Vagina (tissue), 2 donors: Measurements from ENCODE around the gene EVX2. TPM values are rescaled to one million over a fixed set of nuclear protein-coding genes. Genes with fewer than 3 reads are reported as not detected.

Source experiments
- DNase-seq, 2 donors: peaks; one replicate each; pipeline ENCODE4 v3.0.0-alpha.2; 2017; ENCODE audit errors: extremely low spot score in 2 of 2
- H3K27ac ChIP-seq: fragments of 200-600 bp; sonication (generic); one replicate; pipeline ENCODE4 v1.5.1; 2019
- H3K27me3 ChIP-seq: fragments of 200-600 bp; sonication (generic); one replicate; pipeline ENCODE4 v1.5.1; 2019
- H3K36me3 ChIP-seq, 2 donors: fragments of 200-600 bp; sonication (generic); one replicate each; pipeline ENCODE4 v1.5.1; 2017 to 2019
- H3K4me1 ChIP-seq: fragments of 200-600 bp; sonication (generic); one replicate; pipeline ENCODE4 v1.5.1; 2019
- H3K4me3 ChIP-seq, 2 donors: fragments of 200-600 bp; sonication (generic); 1 replicate in 1 of 2; 2 replicates in 1 of 2; pipeline ENCODE4 v1.5.1; 2016 to 2019
- H3K9me3 ChIP-seq: fragments of 200-600 bp; sonication (generic); one replicate; pipeline ENCODE4 v1.5.1; 2019
- POLR2A ChIP-seq, 2 donors: fragments of 450-650 bp; IDR thresholded peaks; one replicate each; pipeline ENCODE4 v1.6.1; 2017; ENCODE audit warnings: antibody characterized with exemption in 2 of 2, mild to moderate bottlenecking in 2 of 2, moderate library complexity in 2 of 2
- POLR2AphosphoS5 ChIP-seq, 2 donors: sonication (generic); formaldehyde crosslinking; IDR thresholded peaks; one replicate each; pipeline ENCODE4 v1.9.0; 2017; ENCODE audit warnings: antibody characterized with exemption in 2 of 2, mild to moderate bottlenecking in 2 of 2, low read depth in 1 of 2; ENCODE audit not compliant: insufficient read depth in 1 of 2
- intact Hi-C: fragments of 100-400 bp; cut with DNase I; formaldehyde crosslinking; loops from one replicate; pipeline ENCODE4 v1.15.1; 2023
- total RNA-seq: library from RNA; depleted of rRNA; stranded (reverse); fragments of >200 nt; gene quantifications from one replicate; pipeline ENCODE4 v1.2.3, GENCODE V29; 2016
- TF ChIP-seq, protein P1 (sequence below), 3 experiments: fragments of 450-650 bp in 2 of 3; fragments of 200-600 bp in 1 of 3; sonication (generic) in 1 of 3; IDR thresholded peaks; one replicate each; pipeline ENCODE4 v1.5.1; 2017 to 2019; ENCODE audit warnings: antibody characterized with exemption in 3 of 3, mild to moderate bottlenecking in 2 of 3, moderate library complexity in 2 of 3

The EVX2 gene
- total RNA-seq, 1 donor from 2014 or later: 0.98 TPM

DNA sequence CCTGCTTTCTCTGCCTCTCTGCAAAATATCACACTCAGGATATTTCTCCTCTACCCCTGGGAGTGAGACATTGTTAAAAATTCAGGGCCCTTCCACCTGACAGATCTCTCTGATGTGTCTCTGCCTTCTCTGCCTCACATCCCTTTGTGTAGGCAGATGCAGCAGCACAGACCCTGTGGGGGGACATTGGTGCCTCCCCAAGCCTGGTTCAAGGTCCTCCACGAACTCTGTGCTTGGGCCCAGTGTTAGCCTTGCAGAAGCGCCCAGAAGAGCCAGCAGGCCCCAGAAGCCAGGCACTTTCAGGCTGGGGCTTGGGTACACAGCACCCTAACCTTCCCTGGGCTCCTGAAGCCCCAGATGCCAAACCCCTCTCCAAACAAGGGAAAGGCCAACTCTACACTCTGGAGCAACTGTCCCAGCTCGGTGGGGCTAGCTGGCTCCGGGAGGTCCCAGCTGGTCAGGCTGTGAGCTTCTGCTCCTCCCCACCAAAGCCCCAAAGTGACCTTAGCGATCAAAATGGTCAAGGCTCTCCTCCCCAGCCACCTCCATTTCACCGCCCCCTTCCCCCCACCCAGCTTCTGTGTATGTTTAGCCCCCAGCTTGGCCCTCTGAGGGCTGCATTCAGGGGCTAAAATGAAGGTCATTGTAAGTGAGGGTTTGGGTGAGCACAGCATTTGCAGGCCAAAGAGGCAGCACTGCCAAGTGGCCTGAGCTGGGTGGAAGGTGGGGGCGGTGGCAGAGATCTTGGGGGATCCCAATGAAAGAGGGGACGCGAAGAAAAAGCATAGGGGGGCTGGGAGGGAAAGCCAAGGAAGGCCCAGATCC lies 41.4 kb upstream of the EVX2 start:
- intact Hi-C loops: loop anchor here (5.0 to 10.0 kb wide), 3 partner anchors 512 to 1020 kb away; no protein-coding TSS in a partner anchor

DNA sequence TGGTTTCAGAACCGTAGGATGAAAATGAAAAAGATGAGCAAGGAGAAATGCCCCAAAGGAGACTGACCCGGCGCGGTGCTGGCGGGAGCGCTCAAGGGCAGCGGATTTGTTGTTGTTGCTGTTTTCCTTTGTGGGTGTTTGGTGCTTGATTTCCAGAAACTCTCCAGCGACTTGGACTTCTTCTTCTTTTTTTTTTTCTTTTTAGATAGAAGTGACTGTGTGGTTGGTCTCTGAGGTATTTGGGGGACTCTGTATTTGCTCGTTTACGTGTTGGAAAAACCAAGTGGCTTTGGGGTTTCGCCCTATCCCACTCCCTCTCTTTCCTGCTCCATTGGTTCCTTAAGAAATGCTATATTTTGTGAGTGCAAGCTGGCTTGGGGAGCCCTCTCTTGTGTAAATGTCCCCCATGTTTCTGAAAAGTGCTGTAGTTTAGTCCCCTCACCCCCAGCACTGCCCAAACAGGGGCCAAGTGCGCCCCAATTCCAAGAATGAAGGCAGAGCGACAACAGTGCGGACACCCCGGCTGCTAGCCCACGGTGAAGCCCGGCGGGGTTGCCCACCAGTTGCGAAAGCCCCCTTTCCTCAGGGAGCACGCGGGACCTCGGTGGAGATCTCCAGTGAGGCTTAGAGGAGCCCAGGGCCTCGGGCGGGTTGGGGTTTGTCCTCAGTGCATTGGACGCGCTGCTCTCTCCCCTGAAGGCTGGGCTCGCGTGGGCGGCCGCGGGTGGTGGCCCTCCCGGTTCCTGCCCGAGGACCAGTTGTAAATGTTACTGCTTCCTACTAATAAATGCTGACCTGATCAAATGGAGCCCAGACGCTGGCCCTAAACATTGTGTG lies 40.6 kb upstream of the EVX2 start:
- Histone ChIP-seq H3K4me1 (peaks cover 7% of the 10 kb centered on the region), H3K27me3 (no peaks in the 10 kb centered on the region), H3K36me3 (no peaks in the 10 kb centered on the region), H3K27ac (peak overlapping the region; percentile 77), H3K4me3 (peak overlapping the region; percentile 33 to 47), H3K9me3 (no peaks in the 10 kb centered on the region)
- intact Hi-C loops: loop anchor here (5.0 to 10.0 kb wide), 2 partner anchors 693 to 1020 kb away; no protein-coding TSS in a partner anchor
- no peak for DNase-seq
- TF ChIP-seq, protein P1, sequence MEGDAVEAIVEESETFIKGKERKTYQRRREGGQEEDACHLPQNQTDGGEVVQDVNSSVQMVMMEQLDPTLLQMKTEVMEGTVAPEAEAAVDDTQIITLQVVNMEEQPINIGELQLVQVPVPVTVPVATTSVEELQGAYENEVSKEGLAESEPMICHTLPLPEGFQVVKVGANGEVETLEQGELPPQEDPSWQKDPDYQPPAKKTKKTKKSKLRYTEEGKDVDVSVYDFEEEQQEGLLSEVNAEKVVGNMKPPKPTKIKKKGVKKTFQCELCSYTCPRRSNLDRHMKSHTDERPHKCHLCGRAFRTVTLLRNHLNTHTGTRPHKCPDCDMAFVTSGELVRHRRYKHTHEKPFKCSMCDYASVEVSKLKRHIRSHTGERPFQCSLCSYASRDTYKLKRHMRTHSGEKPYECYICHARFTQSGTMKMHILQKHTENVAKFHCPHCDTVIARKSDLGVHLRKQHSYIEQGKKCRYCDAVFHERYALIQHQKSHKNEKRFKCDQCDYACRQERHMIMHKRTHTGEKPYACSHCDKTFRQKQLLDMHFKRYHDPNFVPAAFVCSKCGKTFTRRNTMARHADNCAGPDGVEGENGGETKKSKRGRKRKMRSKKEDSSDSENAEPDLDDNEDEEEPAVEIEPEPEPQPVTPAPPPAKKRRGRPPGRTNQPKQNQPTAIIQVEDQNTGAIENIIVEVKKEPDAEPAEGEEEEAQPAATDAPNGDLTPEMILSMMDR (IDR thresholded peaks at IDR 0.05): no peak
- TF ChIP-seq POLR2A (IDR thresholded peaks at IDR 0.05): no peak

More for the DNA sequence above, 41.4 kb upstream of the EVX2 start:
- no peak for DNase-seq
- Histone ChIP-seq H3K4me3 (peak overlapping the region in 1 of 2 donors; percentile 33), H3K36me3 (no peaks in the 10 kb centered on the region), H3K9me3 (no peaks in the 10 kb centered on the region), H3K27me3 (peaks cover under 1% of the 10 kb centered on the region), H3K27ac (peak overlapping the region; percentile 77), H3K4me1 (peaks cover 11% of the 10 kb centered on the region)
- TF ChIP-seq, protein P1 (IDR thresholded peaks at IDR 0.05): no peak
- no peak for TF ChIP-seq POLR2A (IDR thresholded peaks at IDR 0.05)
- no peak for TF ChIP-seq POLR2AphosphoS5 (IDR thresholded peaks at IDR 0.05; ENCODE audit: insufficient read depth in 1 of 2, low read depth in 1 of 2)

DNA sequence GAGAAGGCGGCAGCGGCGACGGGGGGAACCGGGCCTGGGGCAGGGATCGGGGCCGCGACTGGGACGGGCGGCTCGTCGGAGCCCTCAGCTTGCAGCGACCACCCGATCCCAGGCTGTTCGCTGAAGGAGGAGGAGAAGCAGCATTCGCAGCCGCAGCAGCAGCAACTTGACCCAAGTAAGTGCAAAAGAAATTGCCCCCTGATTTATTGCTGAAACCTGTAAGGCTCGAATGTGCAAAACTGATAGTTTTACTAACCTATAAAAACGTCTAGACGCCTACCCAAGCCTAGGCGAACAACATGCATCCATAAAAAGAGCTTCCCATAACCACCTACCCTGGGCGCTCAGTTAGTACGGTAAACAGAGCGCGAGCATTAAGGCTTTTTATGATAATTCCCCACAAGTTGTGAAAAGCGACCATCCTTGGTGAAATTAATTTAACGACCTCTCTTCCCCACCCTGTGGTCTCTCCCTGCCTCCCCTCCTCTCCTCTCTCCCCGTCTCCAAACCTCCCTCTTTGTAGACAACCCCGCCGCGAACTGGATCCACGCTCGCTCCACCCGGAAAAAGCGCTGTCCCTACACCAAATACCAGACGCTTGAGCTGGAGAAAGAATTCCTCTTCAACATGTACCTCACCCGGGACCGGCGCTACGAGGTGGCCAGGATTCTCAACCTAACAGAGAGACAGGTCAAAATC lies 39.8 kb upstream of the EVX2 start:
- no peak for DNase-seq
- Histone ChIP-seq H3K27me3 (no peaks in the 10 kb centered on the region), H3K9me3 (no peaks in the 10 kb centered on the region), H3K36me3 (no peaks in the 10 kb centered on the region), H3K4me1 (no peaks in the 10 kb centered on the region), H3K27ac (peak overlapping the region; percentile 77), H3K4me3 (peak overlapping the region; percentile 33 to 47)
- no peak for TF ChIP-seq POLR2A (IDR thresholded peaks at IDR 0.05)
- TF ChIP-seq, protein P1 (IDR thresholded peaks at IDR 0.05): no peak
- no peak for TF ChIP-seq POLR2AphosphoS5 (IDR thresholded peaks at IDR 0.05; ENCODE audit: insufficient read depth in 1 of 2, low read depth in 1 of 2)
- intact Hi-C loops: loop anchor here (5.0 to 10.0 kb wide), 2 partner anchors 694 to 1021 kb away; no protein-coding TSS in a partner anchor

DNA sequence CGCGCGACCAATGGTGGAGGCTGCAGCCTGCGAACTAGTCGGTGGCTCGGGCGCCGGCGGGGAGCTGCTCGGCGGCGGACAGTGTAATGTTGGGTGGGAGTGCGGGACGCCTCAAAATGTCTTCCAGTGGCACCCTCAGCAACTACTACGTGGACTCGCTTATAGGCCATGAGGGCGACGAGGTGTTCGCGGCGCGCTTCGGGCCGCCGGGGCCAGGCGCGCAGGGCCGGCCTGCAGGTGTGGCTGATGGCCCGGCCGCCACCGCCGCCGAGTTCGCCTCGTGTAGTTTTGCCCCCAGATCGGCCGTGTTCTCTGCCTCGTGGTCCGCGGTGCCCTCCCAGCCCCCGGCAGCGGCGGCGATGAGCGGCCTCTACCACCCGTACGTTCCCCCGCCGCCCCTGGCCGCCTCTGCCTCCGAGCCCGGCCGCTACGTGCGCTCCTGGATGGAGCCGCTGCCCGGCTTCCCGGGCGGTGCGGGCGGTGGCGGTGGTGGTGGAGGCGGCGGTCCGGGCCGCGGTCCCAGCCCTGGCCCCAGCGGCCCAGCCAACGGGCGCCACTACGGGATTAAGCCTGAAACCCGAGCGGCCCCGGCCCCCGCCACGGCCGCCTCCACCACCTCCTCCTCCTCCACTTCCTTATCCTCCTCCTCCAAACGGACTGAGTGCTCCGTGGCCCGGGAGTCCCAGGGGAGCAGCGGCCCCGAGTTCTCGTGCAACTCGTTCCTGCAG lies 39.1 kb upstream of the EVX2 start, which contains the start of gene HOXD9:
HOXD9 (plus strand) TSS at position 37 of the 728 bp plus-strand sequence; CDS start at position 87, 50 bp downstream.
- Histone ChIP-seq H3K9me3 (no peaks in the 10 kb centered on the region), H3K27me3 (no peaks in the 10 kb centered on the region), H3K4me1 (peaks cover 5% of the 10 kb centered on the region), H3K4me3 (peak within 1 kb of the TSS; percentile 33 to 47), H3K27ac (peak within 1 kb of the TSS; percentile 77), H3K36me3 (no peaks in the 10 kb centered on the region)
- no peak for DNase-seq
- TF ChIP-seq POLR2A (IDR thresholded peaks at IDR 0.05) (no peak), POLR2AphosphoS5 (IDR thresholded peaks at IDR 0.05; ENCODE audit: insufficient read depth in 1 of 2, low read depth in 1 of 2) (peak in 1 of 2 donors; percentile 1)
- TF ChIP-seq, protein P1 (IDR thresholded peaks at IDR 0.05): no peak
- intact Hi-C loops: loop anchor here (5.0 to 10.0 kb wide), 2 partner anchors 694 to 1022 kb away; no protein-coding TSS in a partner anchor
